Uterus (tissue), 2 donors: ENCODE measurements around the gene EIF6.

Experiments
- CTCF ChIP-seq, 4 experiments: fragments of 200-600 bp in 2 of 4; fragments of 450-650 bp in 2 of 4; sonication (generic) in 2 of 4; IDR thresholded peaks; one replicate each; pipeline ENCODE4 v1.5.1; 2016 to 2019; ENCODE audit warnings: antibody characterized with exemption in 4 of 4, mild to moderate bottlenecking in 2 of 4, moderate library complexity in 1 of 4
- POLR2A ChIP-seq, 2 donors: fragments of 450-650 bp; IDR thresholded peaks; one replicate each; pipeline ENCODE4 v1.6.1; 2016; ENCODE audit warnings: antibody characterized with exemption in 2 of 2, mild to moderate bottlenecking in 1 of 2, moderate library complexity in 1 of 2

GRCh38 chr20:35311409-35311808 lies 26.8 kb upstream of the EIF6 start:
- TF ChIP-seq POLR2A (IDR thresholded peaks at IDR 0.05) (no peak), CTCF (IDR thresholded peaks at IDR 0.05) (no peak)
